COLO668 (cell line): Measurements from ENCODE around the gene LEFTY2.
A peak's percentile ranks its signal among the peaks of the same experiment; 100 is the strongest.
"Not testable (repeated sequence)": the region's sequence is repeated elsewhere in the genome, so short reads cannot be mapped to it uniquely, and the experiment has no call there.

ENCODE experiments used
- DNase-seq: peaks from one replicate; lab custom pipeline; 2025; ENCODE audit not compliant: unreplicated experiment; lab: John Stamatoyannopoulos, UW

LEFTY2 gene

GRCh38 chr1:225954753-225955152, 13.7 kb upstream of the LEFTY2 start:
- DNase-seq = no peak

- no peak for DNase-seq
Measured at GRCh38 chr1:225953315-225953714, 12.3 kb upstream of the LEFTY2 start.

DNA sequence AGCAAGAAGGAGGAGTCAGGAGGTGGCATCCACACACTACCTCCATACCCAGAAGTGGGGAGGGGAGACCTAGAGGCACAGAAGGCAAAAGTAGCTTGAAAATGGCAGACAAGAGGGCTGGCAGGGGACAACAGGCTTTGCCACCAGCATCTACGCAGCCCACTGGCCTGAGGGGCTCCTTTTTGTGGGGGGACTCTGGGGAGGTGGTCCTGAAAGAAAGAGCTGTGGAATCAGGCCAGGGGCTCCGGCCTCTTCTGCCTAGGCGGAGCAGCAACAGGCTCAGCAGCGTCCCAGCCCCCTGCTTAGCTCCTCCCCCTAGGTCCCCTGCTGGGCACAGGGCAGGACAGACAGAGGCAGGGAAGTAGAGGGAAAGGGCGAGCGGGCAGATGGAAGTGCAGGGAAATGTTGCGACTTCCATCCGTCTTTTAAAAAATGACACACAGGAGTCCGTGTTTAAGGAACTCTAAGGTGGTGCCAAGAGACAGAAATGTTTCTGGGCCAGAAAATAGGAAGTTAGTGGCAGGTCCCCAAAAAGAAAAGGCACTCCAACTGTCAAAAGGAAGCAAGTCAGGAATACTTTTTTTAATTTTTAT, 10.0 kb upstream of the LEFTY2 start:
- DNase-seq = no peak

- DNase-seq = no peak
Measured at GRCh38 chr1:225949041-225949440, 8.0 kb upstream of the LEFTY2 start.

- DNase-seq = no peak
Measured at GRCh38 chr1:225946803-225947202, 5.8 kb upstream of the LEFTY2 start.

DNA sequence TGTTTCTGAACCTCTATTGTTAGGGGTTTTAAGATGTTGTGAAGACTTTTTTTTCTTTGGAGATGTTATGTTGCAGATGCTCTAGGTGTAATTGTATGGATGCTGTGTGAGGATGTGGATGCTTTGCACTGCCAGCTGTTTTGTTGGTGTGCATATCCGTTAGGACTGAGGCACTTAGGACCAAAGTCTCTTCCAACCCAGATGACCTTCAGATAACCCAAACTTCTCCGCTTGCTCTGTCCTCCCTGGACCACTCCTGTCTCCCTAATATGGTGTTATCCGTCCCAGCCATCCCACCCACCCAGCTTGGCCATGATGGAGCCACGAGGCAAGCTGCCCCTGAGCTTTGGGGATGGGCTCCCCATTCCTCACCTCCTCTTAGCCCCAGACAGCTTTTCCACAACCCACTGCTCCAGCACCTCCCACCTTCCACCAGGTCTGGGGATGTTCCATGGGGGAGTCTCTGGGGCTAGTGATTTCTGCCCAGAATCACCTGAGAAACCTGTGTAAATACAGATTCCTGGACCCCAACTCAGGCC, 5.1 kb upstream of the LEFTY2 start:
- no peak for DNase-seq

- DNase-seq = no peak
Measured at GRCh38 chr1:225945564-225945963, 4.5 kb upstream of the LEFTY2 start.

GRCh38 chr1:225944951-225945350, 3.9 kb upstream of the LEFTY2 start:
- no peak for DNase-seq

- DNase-seq = no peak
Measured at GRCh38 chr1:225944387-225944786, 3.4 kb upstream of the LEFTY2 start.

DNA sequence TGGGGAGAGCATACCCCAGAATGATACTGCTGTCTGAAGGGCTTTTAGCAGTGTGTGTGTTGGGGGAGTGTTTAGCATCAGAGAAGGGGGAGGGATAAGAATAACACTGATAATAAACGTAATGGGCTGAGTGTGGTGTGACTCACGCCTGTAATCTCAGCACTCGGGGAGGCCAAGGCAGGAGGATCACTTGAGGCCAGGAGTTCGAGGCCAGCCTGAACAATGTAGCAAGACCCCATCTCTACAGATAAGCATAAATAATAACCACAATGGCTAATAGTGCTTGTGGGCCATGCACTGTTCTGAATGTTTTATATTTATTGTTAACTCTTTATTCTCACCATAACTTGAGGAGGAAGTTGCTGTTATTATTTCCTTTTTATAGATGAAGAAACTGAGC, 2.6 kb upstream of the LEFTY2 start:
- no peak for DNase-seq

DNA sequence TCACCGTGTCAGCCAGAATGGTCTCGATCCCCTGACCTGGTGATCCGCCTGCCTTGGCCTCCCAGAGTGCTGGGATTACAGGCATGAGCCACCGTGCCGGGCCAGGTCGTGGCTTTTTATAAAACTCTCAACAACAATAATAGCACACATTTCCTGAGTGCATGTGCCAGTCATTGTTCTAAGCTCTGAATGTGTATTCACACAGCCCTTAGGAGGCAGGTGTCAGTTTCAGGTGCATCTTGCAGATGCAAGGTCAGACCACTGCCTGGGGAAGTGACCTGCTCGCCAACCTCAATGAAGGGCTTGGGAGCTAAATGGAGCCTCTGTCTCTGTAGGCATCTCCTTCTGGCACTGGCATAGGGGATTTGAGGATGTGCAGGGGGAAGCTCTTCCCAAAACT, 1.6 kb upstream of the LEFTY2 start:
- peak; percentile 36 for DNase-seq

DNA sequence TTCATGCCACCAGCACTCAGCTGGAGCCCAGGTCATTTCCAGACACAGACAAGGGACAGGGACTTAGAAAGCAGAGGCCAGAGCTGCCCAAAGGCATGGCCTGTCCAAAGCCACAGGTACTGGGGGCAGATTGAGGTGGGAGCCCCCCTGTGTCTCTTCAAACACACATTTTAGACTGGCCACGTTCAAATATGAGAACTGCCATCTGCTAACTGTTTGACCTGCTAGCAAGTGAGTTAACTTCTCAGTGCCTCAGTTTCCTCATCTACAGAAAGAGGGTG, 862 bp upstream of the LEFTY2 start:
- DNase-seq = no peak

- no peak for DNase-seq
Measured at GRCh38 chr1:225940385-225941151, 452 bp downstream of the LEFTY2 start.

GRCh38 chr1:225939939-225940310, 1.1 kb downstream of the LEFTY2 start:
- DNase-seq = not testable (repeated sequence)

DNA sequence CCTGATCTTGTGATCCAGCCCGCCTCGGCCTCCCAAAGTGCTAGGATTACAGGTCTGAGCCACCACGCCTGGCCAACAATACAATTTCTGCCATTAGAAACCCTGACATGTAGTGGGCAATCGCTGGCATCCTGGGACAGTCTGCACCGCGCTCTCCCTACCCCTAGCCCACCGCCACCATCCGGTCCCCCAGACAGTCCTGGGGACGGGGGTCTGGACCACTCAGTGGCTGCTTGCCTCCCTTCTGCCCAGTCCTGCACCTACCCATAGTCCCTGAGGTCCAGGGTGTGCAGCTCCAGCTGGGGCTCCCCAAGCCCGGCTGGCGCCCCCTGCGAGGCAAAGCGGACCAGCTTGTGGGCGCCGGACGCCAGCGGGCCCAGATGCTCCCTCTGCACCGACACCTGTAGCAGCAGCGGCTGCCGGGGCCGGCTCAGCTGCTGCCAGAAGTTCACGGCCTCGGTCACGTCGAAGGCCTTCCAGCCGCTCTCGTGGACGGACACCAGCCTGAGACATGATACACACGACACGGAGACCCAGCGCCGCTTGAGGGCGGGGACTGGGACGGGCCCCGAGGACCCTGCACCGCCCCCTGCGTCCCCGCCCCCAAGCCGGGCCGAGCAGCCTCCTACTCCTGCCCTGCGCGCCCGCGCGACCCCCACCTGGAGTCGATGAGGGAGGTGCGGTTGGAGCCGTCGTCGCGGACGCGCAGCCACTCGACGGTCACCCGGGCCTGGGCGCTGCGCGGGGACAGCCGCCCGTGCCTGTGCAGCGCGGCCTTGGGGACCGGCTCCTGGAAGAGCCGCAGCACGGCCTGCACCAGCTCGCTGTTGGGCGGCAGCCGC, 1.7 kb downstream of the LEFTY2 start:
- not testable (repeated sequence) for DNase-seq

GRCh38 chr1:225937048-225937968, 3.7 kb downstream of the LEFTY2 start:
- DNase-seq = peak; percentile 26

DNA sequence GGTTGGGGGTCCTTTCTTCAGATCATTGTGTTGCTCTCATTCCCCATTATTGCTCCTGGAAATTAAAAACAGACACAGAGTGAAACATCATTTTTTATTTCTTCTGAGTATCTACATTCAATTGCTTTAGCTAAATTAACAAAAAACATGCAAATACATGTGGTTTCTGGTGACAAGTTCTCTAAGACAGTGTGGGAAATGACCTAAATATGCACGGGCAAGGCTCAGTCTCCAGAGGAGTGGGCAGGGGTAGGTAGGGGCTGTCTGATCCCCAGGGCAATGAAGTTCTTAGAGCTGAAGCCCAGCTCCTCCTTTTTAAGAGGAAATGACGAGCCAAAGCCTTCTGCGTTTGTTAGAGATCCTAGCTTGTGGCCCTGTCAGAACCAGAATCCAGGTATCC, 4.5 kb downstream of the LEFTY2 start:
- no peak for DNase-seq

DNA sequence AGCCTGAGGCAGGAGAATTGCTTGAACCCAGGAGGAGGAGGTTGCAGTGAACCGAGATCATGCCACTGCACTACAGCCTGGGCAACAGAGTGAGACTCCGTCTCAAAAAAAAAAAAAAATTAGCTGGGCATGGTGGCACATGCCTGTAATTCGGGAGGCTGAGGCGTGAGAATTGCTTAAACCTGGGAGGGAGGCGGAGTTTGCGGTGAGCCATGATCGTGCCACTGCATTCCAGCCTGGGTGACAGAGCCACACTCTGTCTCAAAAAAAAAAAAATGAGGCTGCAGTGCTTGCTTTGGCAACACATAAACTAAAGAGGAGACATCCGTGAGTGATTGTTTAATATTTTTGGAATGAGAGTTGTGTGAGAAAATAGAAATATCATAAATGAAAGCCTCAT, 4.9 kb downstream of the LEFTY2 start:
- DNase-seq = not testable (repeated sequence)

- DNase-seq = no peak
Measured at GRCh38 chr1:225934711-225935110, 6.3 kb downstream of the LEFTY2 start.

DNA sequence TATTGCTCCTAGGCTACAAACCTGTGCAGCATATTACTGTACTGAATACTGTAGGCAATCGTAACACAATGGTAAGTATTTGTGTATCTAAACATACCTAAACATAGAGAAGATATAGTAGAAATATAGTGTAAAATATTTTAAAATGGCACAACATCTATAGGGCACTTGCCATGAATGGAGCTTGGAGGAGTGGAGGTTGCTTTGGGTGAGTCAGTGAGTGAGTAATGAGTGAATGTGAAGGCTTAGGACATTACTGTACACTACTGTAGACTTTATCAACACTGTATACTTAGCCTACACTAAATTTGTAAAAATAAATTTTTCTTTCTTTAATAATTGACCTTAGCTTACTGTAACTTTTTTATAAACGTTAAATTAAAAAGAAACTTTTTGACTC, 7.9 kb downstream of the LEFTY2 start:
- DNase-seq = no peak
